ENCODE data around the gene MYO7A.

MYO7A gene

GRCh38 chr11:77125695-77126094 is 2.4 kb upstream of the MYO7A start:
- Histone ChIP-seq H3K36me3 (replicated peaks; ENCODE audit: insufficient read depth, low read length) (no peaks in the 10 kb centered on the region), H4K20me1 (ENCODE audit: insufficient read depth, low read length) (no peaks in the 10 kb centered on the region), H3K4me1 (ENCODE audit: low read length) (peaks cover 19% of the 10 kb centered on the region), H3K9me3 (replicated peaks; ENCODE audit: insufficient read depth, low read length) (no peaks in the 10 kb centered on the region), H3K4me3 (ENCODE audit: low read length) (no peak overlapping the region), H3K9me2 (replicated peaks; ENCODE audit: insufficient read depth, low read length) (no peaks in the 10 kb centered on the region), H3K27ac (ENCODE audit: low read length) (no peak overlapping the region), H3K9ac (ENCODE audit: low read length) (no peak overlapping the region), H3K27me3 (replicated peaks; ENCODE audit: insufficient read depth, low read length) (no peaks in the 10 kb centered on the region), H3K4me2 (ENCODE audit: low read depth, low read length) (no peak overlapping the region), H3F3A (ENCODE audit: insufficient read depth, low read length) (peaks cover 10% of the 10 kb centered on the region; the same call in 1 of the 2 replicates), H2AFZ (ENCODE audit: low read length) (no peak overlapping the region), H3K79me2 (ENCODE audit: low read length) (peaks cover 12% of the 10 kb centered on the region; the same call in 1 of the 2 replicates)
- TF ChIP-seq EZH2 (optimal IDR thresholded peaks at IDR 0.05; ENCODE audit: low read depth, low read length): no peak
- DNase-seq: no peak

DNA sequence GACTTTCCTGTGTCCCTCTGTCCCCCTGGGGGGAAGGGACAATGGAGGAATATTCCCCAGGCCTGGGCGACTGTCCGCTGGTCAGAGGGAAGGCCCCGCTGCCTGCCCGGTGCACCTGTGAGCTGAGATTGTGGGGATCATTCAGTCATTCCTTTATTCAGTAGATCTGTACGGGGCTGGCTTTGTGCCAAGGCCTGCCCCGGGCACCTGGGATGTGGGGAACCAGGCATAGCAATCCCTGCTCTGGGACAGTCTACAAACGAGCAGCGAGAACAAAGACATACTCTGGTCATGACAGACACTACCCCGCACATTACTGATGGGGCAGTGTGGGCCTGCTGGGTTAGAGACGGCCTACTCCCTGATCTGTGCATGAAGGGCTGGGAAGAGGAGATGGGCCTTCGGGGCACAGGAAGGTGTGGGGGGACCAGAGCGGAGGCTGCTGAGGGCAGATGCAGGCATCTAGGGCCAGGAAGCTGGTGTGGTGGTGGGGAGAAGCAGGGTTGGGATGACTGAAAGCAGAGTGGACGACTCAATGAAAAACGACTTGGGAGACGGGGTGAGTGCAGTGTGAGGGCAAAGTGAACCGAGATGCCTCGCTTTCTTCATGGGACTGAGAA is 1.8 kb upstream of the MYO7A start:
- H3K36me3 ChIP-seq (replicated peaks; ENCODE audit: insufficient read depth, low read length): no peaks in the 10 kb centered on the region
- no peak overlapping the region for H3K4me3 ChIP-seq (ENCODE audit: low read length)
- H4K20me1 ChIP-seq (ENCODE audit: insufficient read depth, low read length): no peaks in the 10 kb centered on the region
- H3K4me2 ChIP-seq (ENCODE audit: low read depth, low read length): no peak overlapping the region
- H3K4me1 ChIP-seq (ENCODE audit: low read length): peaks cover 15% of the 10 kb centered on the region
- H3F3A ChIP-seq (ENCODE audit: insufficient read depth, low read length): peaks cover 10% of the 10 kb centered on the region; the same call in 1 of the 2 replicates
- H3K27me3 ChIP-seq (replicated peaks; ENCODE audit: insufficient read depth, low read length): no peaks in the 10 kb centered on the region
- DNase-seq: no peak
- no peak overlapping the region for H3K9ac ChIP-seq (ENCODE audit: low read length)
- H3K9me3 ChIP-seq (replicated peaks; ENCODE audit: insufficient read depth, low read length): no peaks in the 10 kb centered on the region
- H3K27ac ChIP-seq (ENCODE audit: low read length): no peak overlapping the region
- peak overlapping the region; percentile 91; the same call in 1 of the 2 replicates for H2AFZ ChIP-seq (ENCODE audit: low read length)
- no peaks in the 10 kb centered on the region for H3K9me2 ChIP-seq (replicated peaks; ENCODE audit: insufficient read depth, low read length)
- TF ChIP-seq CTCF (IDR thresholded peaks at IDR 0.05; ENCODE audit: low read length) (no peak), EZH2phosphoT487 (IDR thresholded peaks at IDR 0.05; ENCODE audit: low read length) (no peak), EZH2 (optimal IDR thresholded peaks at IDR 0.05; ENCODE audit: low read depth, low read length) (no peak)
- H3K79me2 ChIP-seq (ENCODE audit: low read length): peaks cover 12% of the 10 kb centered on the region; the same call in 1 of the 2 replicates

DNA sequence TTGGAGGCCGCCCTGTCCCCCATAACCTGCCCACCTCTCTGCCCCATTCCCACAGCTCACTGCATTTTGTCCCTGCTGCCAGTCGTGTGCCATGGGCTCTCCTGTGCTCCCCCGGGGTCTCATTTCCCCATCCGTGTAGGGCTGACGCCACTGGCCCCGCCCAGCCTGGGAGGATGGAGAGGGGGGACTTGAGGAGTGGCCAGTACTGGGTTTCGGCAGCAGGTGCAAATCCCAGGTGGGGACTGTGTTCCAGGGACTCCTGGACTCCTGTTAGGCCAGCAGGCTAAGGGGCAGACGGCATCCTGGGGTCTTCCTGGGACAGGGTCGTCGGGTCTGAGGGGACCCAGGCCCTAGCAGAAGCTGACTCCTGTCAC is 1.2 kb upstream of the MYO7A start:
- Histone ChIP-seq H3K79me2 (ENCODE audit: low read length) (peaks cover 12% of the 10 kb centered on the region; the same call in 1 of the 2 replicates), H3K27ac (ENCODE audit: low read length) (peak overlapping the region; percentile 81; the same call in 1 of the 2 replicates), H3K4me2 (ENCODE audit: low read depth, low read length) (peak overlapping the region; percentile 91), H3K27me3 (replicated peaks; ENCODE audit: insufficient read depth, low read length) (no peaks in the 10 kb centered on the region), H3F3A (ENCODE audit: insufficient read depth, low read length) (peaks cover 10% of the 10 kb centered on the region; the same call in 1 of the 2 replicates), H3K9ac (ENCODE audit: low read length) (peak overlapping the region; percentile 67; the same call in 1 of the 2 replicates), H3K4me3 (ENCODE audit: low read length) (peak overlapping the region; percentile 75), H2AFZ (ENCODE audit: low read length) (peak overlapping the region; percentile 91), H3K9me3 (replicated peaks; ENCODE audit: insufficient read depth, low read length) (no peaks in the 10 kb centered on the region), H3K36me3 (replicated peaks; ENCODE audit: insufficient read depth, low read length) (no peaks in the 10 kb centered on the region), H4K20me1 (ENCODE audit: insufficient read depth, low read length) (no peaks in the 10 kb centered on the region), H3K9me2 (replicated peaks; ENCODE audit: insufficient read depth, low read length) (no peaks in the 10 kb centered on the region), H3K4me1 (ENCODE audit: low read length) (peaks cover 14% of the 10 kb centered on the region)
- DNase-seq: no peak
- no peak for TF ChIP-seq EZH2 (optimal IDR thresholded peaks at IDR 0.05; ENCODE audit: low read depth, low read length)
- TF ChIP-seq EZH2phosphoT487 (IDR thresholded peaks at IDR 0.05; ENCODE audit: low read length): no peak
- TF ChIP-seq CTCF (IDR thresholded peaks at IDR 0.05; ENCODE audit: low read length): no peak

Data from MM.1S (cell line).